C4-2B (cell line): Measurements from ENCODE around the gene GALNT16.

Experiments
- H3K27ac ChIP-seq: fragments of 450-650 bp; 2 replicates; pipeline ENCODE4 v1.5.1; 2017
- CTCF ChIP-seq: fragments of 450-650 bp; conservative IDR thresholded peaks from 2 replicates; pipeline ENCODE4 v1.5.1; 2017; ENCODE audit warnings: mild to moderate bottlenecking
- ZFX ChIP-seq: fragments of 450-650 bp; IDR thresholded peaks from 2 replicates; pipeline ENCODE4 v1.6.1; 2017

GALNT16 gene

GRCh38 chr14:69399750-69400149, 139.8 kb downstream of the GALNT16 start:
- TF ChIP-seq CTCF (no peak), ZFX (no peak)
- H3K27ac ChIP-seq = no peak overlapping the region

GRCh38 chr14:69400154-69400553, 140.2 kb downstream of the GALNT16 start:
- H3K27ac ChIP-seq = no peak overlapping the region
- TF ChIP-seq ZFX = no peak
- no peak for TF ChIP-seq CTCF

- H3K27ac ChIP-seq = no peak overlapping the region
- TF ChIP-seq ZFX (no peak), CTCF (no peak)
These were observed 141.9 kb downstream of the GALNT16 start for GRCh38 chr14:69401841-69402240.

GRCh38 chr14:69404478-69404877, 144.5 kb downstream of the GALNT16 start:
- no peak for TF ChIP-seq CTCF
- no peak for TF ChIP-seq ZFX
- no peak overlapping the region for H3K27ac ChIP-seq

- TF ChIP-seq CTCF (no peak), ZFX (no peak)
- H3K27ac ChIP-seq = no peak overlapping the region
These were observed 144.9 kb downstream of the GALNT16 start for GRCh38 chr14:69404883-69405282.

- H3K27ac ChIP-seq = no peak overlapping the region
- TF ChIP-seq CTCF (no peak), ZFX (no peak)
These were observed 145.8 kb downstream of the GALNT16 start for GRCh38 chr14:69405762-69406161.
